HCT116 (cell line): ENCODE measurements around the gene FOXJ1. TPM values are rescaled to one million over a fixed set of nuclear protein-coding genes. Genes with fewer than 3 reads are reported as not detected.

ENCODE experiments used
- ATAC-seq: fragments of 200-7000 bp; cut with Tn5 transposase; 2 replicates; pipeline ENCODE4 v1.9.1; 2020; ENCODE audit warnings: mild to moderate bottlenecking, moderate library complexity
- BruUV-seq: library from RNA; stranded (reverse); fragments of 400-500 nt; replicated peaks from 2 replicates; lab custom pipeline; 2021; lab: Mats Ljungman, UMichigan
- CTCF ChIA-PET: fragments of 300-600 bp; sonication (Branson Sonifier 250); formaldehyde crosslinking; loops from one replicate; lab custom pipeline; 2021; ENCODE audit warnings: antibody characterized with exemption; lab: Charles Lee
- POLR2A ChIA-PET: fragments of 300-600, 350-600 bp; sonication (Branson Sonifier 250); formaldehyde crosslinking; loops from one replicate; lab custom pipeline; 2021; ENCODE audit warnings: antibody characterized with exemption; lab: Charles Lee
- RAD21 ChIA-PET, 2 experiments: fragments of 300-600 bp; sonication (Branson Sonifier 250); formaldehyde crosslinking; loops; one replicate each; lab custom pipeline; 2023; ENCODE audit warnings: low total read pairs in 2 of 2; ENCODE audit not compliant: uncharacterized antibody in 2 of 2, unreplicated experiment in 2 of 2, low non-redundant PET in 1 of 2; lab: Charles Lee
- DNase-seq: peaks from one replicate; pipeline ENCODE4 v3.0.0-alpha.2; 2010; ENCODE audit warnings: low read depth, low spot score
- H2AFZ ChIP-seq: fragments of 200-600 bp; shearing (Covaris generic), sonication (generic); 2 replicates; pipeline ENCODE4 v1.6.1; 2017; ENCODE audit warnings: low read depth, mixed run types, mixed read lengths, antibody characterized with exemption, low read length; ENCODE audit not compliant: poor library complexity, severe bottlenecking
- H3K27ac ChIP-seq: 2 replicates; pipeline ENCODE4 v1.5.1; 2012; ENCODE audit warnings: low read depth, low read length
- H3K27me3 ChIP-seq: fragments of 200-600 bp; sonication (generic); 2 replicates; pipeline ENCODE4 v1.6.1; 2016; ENCODE audit warnings: mixed run types, low read length, mixed read lengths; ENCODE audit not compliant: insufficient read depth
- H3K36me3 ChIP-seq, 2 experiments: fragments of 200-500 bp in 1 of 2; fragments of 200-600 bp in 1 of 2; sonication (Bioruptor generic) in 1 of 2; sonication (generic) in 1 of 2; 2 replicates each; pipeline versions ENCODE4 v1.5.1 to v1.6.1; 2014 to 2016; ENCODE audit warnings: low read length in 2 of 2, inconsistent platforms in 1 of 2, mixed read lengths in 1 of 2, mixed run types in 1 of 2; ENCODE audit not compliant: insufficient read depth in 2 of 2, control insufficient read depth in 1 of 2
- H3K4me1 ChIP-seq, 2 experiments: fragments of 200-600 bp in 1 of 2; sonication (generic) in 1 of 2; 2 replicates each; pipeline versions ENCODE4 v1.5.1 to v1.6.1; 2012 to 2017; ENCODE audit warnings: low read length in 2 of 2, inconsistent platforms in 1 of 2, mild to moderate bottlenecking in 1 of 2, mixed read lengths in 1 of 2, mixed run types in 1 of 2, moderate library complexity in 1 of 2; ENCODE audit not compliant: insufficient read depth in 2 of 2, control insufficient read depth in 1 of 2
- H3K4me2 ChIP-seq: fragments of 200-600 bp; sonication (generic); 2 replicates; pipeline ENCODE4 v1.6.1; 2017; ENCODE audit warnings: mixed run types, low read length, mixed read lengths
- H3K4me3 ChIP-seq, 2 experiments: fragments of 200-600 bp in 1 of 2; sonication (generic) in 1 of 2; replicated peaks in 1 of 2; 2 replicates each; pipeline ENCODE4 v1.5.1; 2011 to 2016; ENCODE audit warnings: low read length in 2 of 2, control low read depth in 1 of 2, low read depth in 1 of 2, mild to moderate bottlenecking in 1 of 2, mixed read lengths in 1 of 2, mixed run types in 1 of 2
- H3K79me2 ChIP-seq: fragments of 200-600 bp; sonication (generic); 2 replicates; pipeline ENCODE4 v1.6.1; 2017; ENCODE audit warnings: mild to moderate bottlenecking, mixed run types, low read length, moderate library complexity, mixed read lengths; ENCODE audit not compliant: insufficient read depth
- H3K9ac ChIP-seq: fragments of 200-600 bp; sonication (generic); 2 replicates; pipeline ENCODE4 v1.6.1; 2016; ENCODE audit warnings: low read length, mixed read lengths
- H3K9me2 ChIP-seq: fragments of 200-600 bp; sonication (generic), shearing (Covaris generic); 2 replicates; pipeline ENCODE4 v1.6.1; 2017; ENCODE audit warnings: mixed run types, mild to moderate bottlenecking, moderate library complexity; ENCODE audit not compliant: insufficient read depth
- H3K9me3 ChIP-seq, 2 experiments: fragments of 200-500 bp in 1 of 2; fragments of 200-600 bp in 1 of 2; sonication (Bioruptor generic) in 1 of 2; sonication (generic) in 1 of 2; 2 replicates each; pipeline ENCODE4 v1.6.1; 2014 to 2017; ENCODE audit warnings: low read length in 2 of 2, mixed read lengths in 2 of 2, inconsistent platforms in 1 of 2, low read depth in 1 of 2, mild to moderate bottlenecking in 1 of 2, mixed run types in 1 of 2, moderate library complexity in 1 of 2; ENCODE audit not compliant: control insufficient read depth in 1 of 2, insufficient read depth in 1 of 2
- H4K20me1 ChIP-seq: fragments of 200-600 bp; sonication (generic), shearing (Covaris generic); 2 replicates; pipeline ENCODE4 v1.6.1; 2017; ENCODE audit warnings: mixed run types, mild to moderate bottlenecking, moderate library complexity; ENCODE audit not compliant: insufficient read depth
- ATF3 ChIP-seq: IDR thresholded peaks from 2 replicates; pipeline ENCODE4 v1.6.1; 2012
- CBX3 ChIP-seq: IDR thresholded peaks from 2 replicates; pipeline ENCODE4 v1.6.1; 2012; ENCODE audit warnings: low read depth
- CEBPB ChIP-seq: IDR thresholded peaks from 2 replicates; pipeline ENCODE4 v1.6.1; 2012; ENCODE audit warnings: low read depth
- CTCF ChIP-seq, 3 experiments: fragments of 200-600 bp in 1 of 3; sonication (generic) in 1 of 3; IDR thresholded peaks in 2 of 3; conservative IDR thresholded peaks in 1 of 3; 2 replicates each; pipeline ENCODE4 v1.5.1; 2012 to 2017; ENCODE audit warnings: low read depth in 2 of 3, low read length in 2 of 3, antibody characterized with exemption in 1 of 3, borderline replicate concordance in 1 of 3, control low read depth in 1 of 3, mild to moderate bottlenecking in 1 of 3, mixed read lengths in 1 of 3, mixed run types in 1 of 3, moderate library complexity in 1 of 3; ENCODE audit not compliant: insufficient read depth in 1 of 3
- ELF1 ChIP-seq: IDR thresholded peaks from 2 replicates; pipeline ENCODE4 v1.6.1; 2012; ENCODE audit warnings: low read depth, borderline replicate concordance
- EZH2phosphoT487 ChIP-seq: fragments of 200-600 bp; IDR thresholded peaks from 2 replicates; pipeline ENCODE4 v1.6.1; 2018; ENCODE audit warnings: antibody characterized with exemption, borderline replicate concordance
- FOSL1 ChIP-seq: IDR thresholded peaks from 2 replicates; pipeline ENCODE4 v1.6.1; 2012; ENCODE audit warnings: low read depth
- JUND ChIP-seq: IDR thresholded peaks from 2 replicates; pipeline ENCODE4 v1.6.1; 2012
- MAX ChIP-seq: IDR thresholded peaks from 2 replicates; pipeline ENCODE4 v1.6.1; 2012
- POLR2A ChIP-seq: IDR thresholded peaks from 2 replicates; pipeline ENCODE4 v1.7.0; 2011; ENCODE audit warnings: borderline replicate concordance; ENCODE audit not compliant: insufficient read depth, insufficient read length; ENCODE audit errors: extremely low read depth
- POLR2AphosphoS5 ChIP-seq: IDR thresholded peaks from 2 replicates; pipeline ENCODE4 v1.6.1; 2011; ENCODE audit warnings: mild to moderate bottlenecking, low read depth, low read length, moderate library complexity
- RAD21 ChIP-seq: IDR thresholded peaks from 2 replicates; pipeline ENCODE4 v1.6.1; 2012; ENCODE audit warnings: low read depth, mild to moderate bottlenecking
- REST ChIP-seq: IDR thresholded peaks from 2 replicates; pipeline ENCODE4 v1.6.1; 2012; ENCODE audit warnings: low read depth
- SIN3A ChIP-seq: IDR thresholded peaks from 2 replicates; pipeline ENCODE4 v1.6.1; 2012; ENCODE audit warnings: low read depth
- SP1 ChIP-seq: IDR thresholded peaks from 2 replicates; pipeline ENCODE4 v1.6.1; 2012; ENCODE audit warnings: low read depth
- SRF ChIP-seq: IDR thresholded peaks from 2 replicates; pipeline ENCODE4 v1.6.1; 2012; ENCODE audit warnings: low read depth
- TCF7L2 ChIP-seq: IDR thresholded peaks from 2 replicates; pipeline ENCODE4 v1.7.0; 2011; ENCODE audit warnings: borderline replicate concordance, inconsistent platforms; ENCODE audit not compliant: insufficient read depth, insufficient read length; ENCODE audit errors: extremely low read depth
- ZBTB33 ChIP-seq: IDR thresholded peaks from 2 replicates; pipeline ENCODE4 v1.6.1; 2011; ENCODE audit warnings: mild to moderate bottlenecking, low read length, moderate library complexity; ENCODE audit not compliant: insufficient replicate concordance; ENCODE audit errors: extremely low read depth
- ZFX ChIP-seq: fragments of 450-650 bp; IDR thresholded peaks from 2 replicates; pipeline ENCODE4 v1.6.1; 2017
- ZNF274 ChIP-seq: fragments of 200-500 bp; sonication (Bioruptor generic); IDR thresholded peaks from 2 replicates; pipeline ENCODE4 v1.6.1; 2014; ENCODE audit warnings: mild to moderate bottlenecking, low read depth, low read length, inconsistent platforms
- intact Hi-C: fragments of 100-400 bp; cut with micrococcal nuclease; formaldehyde crosslinking; loops from 2 replicates; pipeline ENCODE4 v1.10.0; 2022
- total RNA-seq: library from RNA; stranded (reverse); gene quantifications from one replicate; pipeline ENCODE4 v1.2.1, GENCODE V29; 2021; ENCODE audit not compliant: unreplicated experiment

The FOXJ1 gene
- total RNA-seq, 1 experiment from 2014 or later, result 0.61 TPM

GRCh38 chr17:76178124-76178523 lies 37.1 kb upstream of the FOXJ1 start:
- no peaks in the 10 kb centered on the region for H3K9me3 ChIP-seq
- intact Hi-C loops, result no loop called here
- H3K79me2 ChIP-seq, result no peaks in the 10 kb centered on the region
- no peak for DNase-seq
- ATAC-seq, result no peak
- no peak overlapping the region for H3K4me3 ChIP-seq
- no peak overlapping the region for H3K4me2 ChIP-seq
- TF ChIP-seq FOSL1 (no peak), ZFX (no peak), EZH2phosphoT487 (no peak), CBX3 (no peak), ZBTB33 (no peak), CTCF (IDR thresholded peaks at IDR 0.05 in 2 of 3, conservative IDR thresholded peaks at IDR 0.05 in 1 of 3; ENCODE audit: borderline replicate concordance in 1 of 3, insufficient read depth in 1 of 3, low read depth in 2 of 3, low read length in 2 of 3) (no peak), SIN3A (no peak), ZNF274 (no peak), POLR2AphosphoS5 (no peak), SP1 (no peak), ATF3 (no peak), RAD21 (no peak), TCF7L2 (no peak), ELF1 (no peak), MAX (no peak), SRF (no peak), POLR2A (no peak), JUND (no peak), CEBPB (no peak), REST (no peak)
- no peaks in the 10 kb centered on the region for H4K20me1 ChIP-seq
- no peak overlapping the region for H3K9ac ChIP-seq
- H3K4me1 ChIP-seq, result peaks cover 0 to 7% of the 10 kb centered on the region in 2 experiments; a peak in 2 of 4 replicates
- H2AFZ ChIP-seq, result no peak overlapping the region
- CTCF ChIA-PET, result no interaction called here
- no TSS peak for BruUV-seq
- POLR2A ChIA-PET, result interaction anchor here (0.8 kb wide), 1 partner anchor 90 kb away, joined by 3 read pairs; no protein-coding TSS in a partner anchor
- no peak overlapping the region for H3K27ac ChIP-seq
- no peaks in the 10 kb centered on the region for H3K9me2 ChIP-seq
- H3K36me3 ChIP-seq, result no peaks in the 10 kb centered on the region
- no peaks in the 10 kb centered on the region for H3K27me3 ChIP-seq
- RAD21 ChIA-PET, result no interaction called here
